K562 (cell line): Measurements from ENCODE around the gene ZNF772.

ENCODE experiments used
- YY1 ChIP-seq, 3 experiments: IDR thresholded peaks; 2 replicates each; pipeline ENCODE4 v1.6.1; 2011; ENCODE audit warnings: low read length in 2 of 3, mild to moderate bottlenecking in 2 of 3, moderate library complexity in 2 of 3, borderline replicate concordance in 1 of 3, control low read depth in 1 of 3, low read depth in 1 of 3; ENCODE audit not compliant: insufficient read depth in 3 of 3, insufficient replicate concordance in 2 of 3, control insufficient read depth in 1 of 3, insufficient read length in 1 of 3; ENCODE audit errors: extremely low read depth in 1 of 3
- ZNF347 ChIP-seq: fragments of 450-650 bp; formaldehyde crosslinking; IDR thresholded peaks from 2 replicates; pipeline ENCODE4 v1.4.0; 2020; ENCODE audit warnings: low read depth, mild to moderate bottlenecking, moderate library complexity

DNA sequence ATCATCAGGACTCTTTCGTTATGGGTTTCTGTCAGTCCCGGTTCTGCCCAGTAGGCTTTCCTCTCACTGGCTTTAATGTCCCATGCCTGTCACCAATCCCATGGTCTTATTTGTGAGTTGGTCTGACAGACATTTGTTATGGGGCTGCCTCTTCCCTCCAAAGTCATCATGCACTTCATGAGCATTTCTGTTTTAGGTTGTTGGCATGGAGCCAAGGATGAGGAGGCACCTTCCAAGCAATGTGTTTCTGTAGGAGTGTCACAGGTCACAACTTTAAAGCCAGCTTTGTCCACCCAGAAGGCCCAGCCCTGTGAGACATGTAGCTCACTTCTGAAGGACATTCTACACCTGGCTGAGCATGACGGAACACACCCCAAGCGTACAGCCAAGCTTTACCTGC, 57.9 kb downstream of the ZNF772 start:
- TF ChIP-seq ZNF347 (CRISPR knock-in tag) (no peak), YY1 (IDR thresholded peaks at IDR 0.05; ENCODE audit: borderline replicate concordance in 1 of 3, control insufficient read depth in 1 of 3, extremely low read depth in 1 of 3, insufficient read depth in 3 of 3, insufficient read length in 1 of 3, insufficient replicate concordance in 2 of 3, low read depth in 1 of 3, low read length in 2 of 3) (no peak)
